SH-SY5Y (cell line): ENCODE measurements around the gene SERPINB6.

Experiments used
- GATA2 ChIP-seq: IDR thresholded peaks from 2 replicates; pipeline ENCODE4 v1.6.1; 2011; ENCODE audit warnings: mild to moderate bottlenecking, low read depth, low read length
- GATA3 ChIP-seq: IDR thresholded peaks from 2 replicates; pipeline ENCODE4 v1.6.1; 2011; ENCODE audit warnings: low read depth, mild to moderate bottlenecking, low read length, moderate library complexity

SERPINB6 gene

GRCh38 chr6:2918936-2919335, 52.4 kb downstream of the SERPINB6 start:
- TF ChIP-seq GATA3 (no peak), GATA2 (no peak)

- TF ChIP-seq GATA2 (no peak), GATA3 (no peak)
Observed at GRCh38 chr6:2917801-2918445, 53.4 kb downstream of the SERPINB6 start.

GRCh38 chr6:2917065-2917464, 54.3 kb downstream of the SERPINB6 start:
- TF ChIP-seq GATA3: no peak
- TF ChIP-seq GATA2: no peak

GRCh38 chr6:2916158-2916925, 55.0 kb downstream of the SERPINB6 start:
- TF ChIP-seq GATA3 (no peak), GATA2 (no peak)

GRCh38 chr6:2915150-2915549, 56.2 kb downstream of the SERPINB6 start:
- TF ChIP-seq GATA3 (no peak), GATA2 (no peak)

GRCh38 chr6:2914318-2914660, 57.1 kb downstream of the SERPINB6 start:
- no peak for TF ChIP-seq GATA2
- no peak for TF ChIP-seq GATA3

GRCh38 chr6:2913621-2914317, 57.6 kb downstream of the SERPINB6 start:
- TF ChIP-seq GATA3 (no peak), GATA2 (no peak)

GRCh38 chr6:2911171-2911570, 60.2 kb downstream of the SERPINB6 start:
- no peak for TF ChIP-seq GATA2
- TF ChIP-seq GATA3: no peak

GRCh38 chr6:2909718-2910117, 61.6 kb downstream of the SERPINB6 start:
- TF ChIP-seq GATA3: no peak
- TF ChIP-seq GATA2: no peak

- peak; percentile 76 for TF ChIP-seq GATA2
Observed at GRCh38 chr6:2908516-2908915, 62.9 kb downstream of the SERPINB6 start.

GRCh38 chr6:2900821-2901644, 70.3 kb downstream of the SERPINB6 start:
- no peak for TF ChIP-seq GATA3
- TF ChIP-seq GATA2: no peak

- no peak for TF ChIP-seq GATA2
- TF ChIP-seq GATA3: no peak
Observed at GRCh38 chr6:2900221-2900807, 71.1 kb downstream of the SERPINB6 start.

- no peak for TF ChIP-seq GATA3
- TF ChIP-seq GATA2: no peak
Observed at GRCh38 chr6:2899596-2899995, 71.8 kb downstream of the SERPINB6 start.
